Prostate gland (tissue), 2 donors: ENCODE results near the gene TRMT5.

ENCODE experiments used
- CTCF ChIP-seq, 4 experiments: fragments of 200-600 bp in 2 of 4; fragments of 450-650 bp in 2 of 4; sonication (generic) in 2 of 4; IDR thresholded peaks; 1 replicate in 3 of 4; 2 replicates in 1 of 4; pipeline ENCODE4 v1.5.1; 2016 to 2019; ENCODE audit warnings: antibody characterized with exemption in 4 of 4, mild to moderate bottlenecking in 2 of 4, moderate library complexity in 2 of 4
- POLR2A ChIP-seq: fragments of 450-650 bp; IDR thresholded peaks from one replicate; pipeline ENCODE4 v1.6.1; 2016; ENCODE audit warnings: antibody characterized with exemption, mild to moderate bottlenecking
- POLR2AphosphoS5 ChIP-seq: sonication (generic); formaldehyde crosslinking; IDR thresholded peaks from one replicate; pipeline ENCODE4 v1.6.1; 2017; ENCODE audit warnings: antibody characterized with exemption

GRCh38 chr14:60999536-60999935, 18.7 kb upstream of the TRMT5 start:
- TF ChIP-seq CTCF (IDR thresholded peaks at IDR 0.05): no peak
- TF ChIP-seq POLR2AphosphoS5: no peak
- no peak for TF ChIP-seq POLR2A
